Kidney (tissue), 14 donors: Measurements from ENCODE around the gene RREB1. TPM values are rescaled to one million over a fixed set of nuclear protein-coding genes. Genes with fewer than 3 reads are reported as not detected.

Experiments used
- DNase-seq, 5 donors: peaks; one replicate each; pipeline ENCODE4 v3.0.0-alpha.2; 2013 to 2020
- FAIRE-seq: peaks from 2 replicates; lab custom pipeline; 2012; peaks lifted over from hg19 to GRCh38; lab: Jason Lieb, UNC
- H3K27ac ChIP-seq, 2 donors: one replicate each; pipeline ENCODE4 v1.7.0; 2013; ENCODE audit warnings: low read depth in 2 of 2, low read length in 2 of 2, inconsistent platforms in 1 of 2
- H3K27me3 ChIP-seq: one replicate; pipeline ENCODE4 v1.7.1; 2013; ENCODE audit warnings: low read length, inconsistent platforms; ENCODE audit not compliant: control insufficient read depth, insufficient read depth
- H3K36me3 ChIP-seq, 3 donors: one replicate each; pipeline versions ENCODE4 v1.7.0 to v1.7.1; 2013; ENCODE audit warnings: low read length in 3 of 3, control low read depth in 1 of 3, inconsistent platforms in 1 of 3; ENCODE audit not compliant: insufficient read depth in 3 of 3, control insufficient read depth in 2 of 3
- H3K4me1 ChIP-seq, 3 donors: one replicate each; pipeline versions ENCODE4 v1.7.0 to v1.7.1; 2013; ENCODE audit warnings: low read length in 3 of 3, inconsistent platforms in 1 of 3, low read depth in 1 of 3; ENCODE audit not compliant: control insufficient read depth in 2 of 3, insufficient read depth in 2 of 3
- H3K4me3 ChIP-seq, 3 donors: one replicate each; pipeline versions ENCODE4 v1.7.0 to v1.8.1; 2013; ENCODE audit warnings: low read length in 3 of 3, control low read depth in 1 of 3, inconsistent platforms in 1 of 3
- H3K9ac ChIP-seq, 3 donors: one replicate each; pipeline versions ENCODE4 v1.7.0 to v1.7.1; 2013; ENCODE audit warnings: low read length in 3 of 3, control low read depth in 1 of 3, inconsistent platforms in 1 of 3
- H3K9me3 ChIP-seq, 3 donors: one replicate each; pipeline versions ENCODE4 v1.7.0 to v1.7.1; 2013; ENCODE audit warnings: low read length in 3 of 3, control low read depth in 1 of 3, inconsistent platforms in 1 of 3; ENCODE audit not compliant: control insufficient read depth in 2 of 3, insufficient read depth in 1 of 3
- CTCF ChIP-seq: IDR thresholded peaks from 3 replicates; pipeline ENCODE4 v1.5.1; 2012; ENCODE audit warnings: mild to moderate bottlenecking, moderate library complexity, borderline replicate concordance; ENCODE audit not compliant: insufficient read depth; ENCODE audit errors: extremely low read depth
- intact Hi-C: fragments of 100-400 bp; cut with DNase I; formaldehyde crosslinking; loops from one replicate; pipeline ENCODE4 v1.11.1; 2022
- polyA plus RNA-seq: library from polyadenylated mRNA; stranded (reverse); fragments of 350-450 nt; fragmentation: Illumina TruSeq; extraction: RNeasy Lipid Tissue Mini Kit (QIAGEN cat#74804); gene quantifications from one replicate; pipeline ENCODE4 v1.2.3, GENCODE V29; 2014; ENCODE audit warnings: low read depth, low replicate concordance; ENCODE audit not compliant: insufficient read depth
- total RNA-seq: library from RNA; stranded (reverse); fragmentation: NEBNext Ultra II Directional; extraction: Animal tissue kit (Norgen Biotek cat#: 25700); gene quantifications from one replicate; pipeline ENCODE4 v1.2.1, GENCODE V29; 2021
- donor health status: control.
- donor health status: control.
- donor health status: control.
- donor health status: control.
- donor health status: control.
- donor health status: DM: yes; HTN: yes; CAD: no.
- donor health status: Normal renal cell carcinoma (clear cell type).

Gene RREB1
- total and polyA plus RNA-seq, 2 donors from 2014 or later, result 5.9 to 56.5 TPM

- Histone ChIP-seq H3K9ac (no peak overlapping the region), H3K27me3 (no peaks in the 10 kb centered on the region), H3K36me3 (peaks cover 0 to 15% (median 5%) of the 10 kb centered on the region in 3 donors), H3K9me3 (no peaks in the 10 kb centered on the region), H3K4me1 (peaks cover 0 to 30% (median 21%) of the 10 kb centered on the region in 3 donors), H3K4me3 (no peak overlapping the region), H3K27ac (no peak overlapping the region)
- intact Hi-C loops, result no loop called here
- no peak for TF ChIP-seq CTCF
- no peak for FAIRE-seq
- DNase-seq, result no peak
Measured at GRCh38 chr6:7197747-7198146, 90.0 kb downstream of the RREB1 start.

GRCh38 chr6:7198833-7199800 is 91.4 kb downstream of the RREB1 start:
- TF ChIP-seq CTCF, result no peak
- Histone ChIP-seq H3K36me3 (peaks cover 4 to 10% (median 5%) of the 10 kb centered on the region in 3 donors), H3K9me3 (no peaks in the 10 kb centered on the region), H3K4me1 (peaks cover 0 to 43% (median 30%) of the 10 kb centered on the region in 3 donors), H3K27me3 (no peaks in the 10 kb centered on the region), H3K27ac (peak overlapping the region in 1 of 2 donors; percentile 1), H3K4me3 (no peak overlapping the region), H3K9ac (no peak overlapping the region)
- FAIRE-seq (no peak), DNase-seq (no peak)
- intact Hi-C loops, result no loop called here

- FAIRE-seq, result no peak
- H3K9me3 ChIP-seq, result no peaks in the 10 kb centered on the region
- peak in 2 of 5 donors; percentile 52 to 68 for DNase-seq
- no peaks in the 10 kb centered on the region for H3K27me3 ChIP-seq
- peaks cover 0 to 49% (median 37%) of the 10 kb centered on the region in 3 donors for H3K4me1 ChIP-seq
- H3K36me3 ChIP-seq, result peaks cover 3 to 10% (median 4%) of the 10 kb centered on the region in 3 donors
- TF ChIP-seq CTCF, result no peak
- intact Hi-C loops, result no loop called here
- H3K9ac ChIP-seq, result no peak overlapping the region
- H3K4me3 ChIP-seq, result peak overlapping the region in 1 of 3 donors; percentile 16
- H3K27ac ChIP-seq, result peak overlapping the region; percentile 66 to 84
Measured at GRCh38 chr6:7200598-7201443, 93.1 kb downstream of the RREB1 start.
